Vagina (tissue), 2 donors: Measurements from ENCODE around the gene FXYD1.

Experiments used
- CTCF ChIP-seq, 3 experiments: fragments of 450-650 bp in 2 of 3; fragments of 200-600 bp in 1 of 3; sonication (generic) in 1 of 3; IDR thresholded peaks; one replicate each; pipeline ENCODE4 v1.5.1; 2017 to 2019; ENCODE audit warnings: antibody characterized with exemption in 3 of 3, mild to moderate bottlenecking in 2 of 3, moderate library complexity in 2 of 3
- POLR2A ChIP-seq, 2 donors: fragments of 450-650 bp; IDR thresholded peaks; one replicate each; pipeline ENCODE4 v1.6.1; 2017; ENCODE audit warnings: antibody characterized with exemption in 2 of 2, mild to moderate bottlenecking in 2 of 2, moderate library complexity in 2 of 2
- POLR2AphosphoS5 ChIP-seq, 2 donors: sonication (generic); formaldehyde crosslinking; IDR thresholded peaks; one replicate each; pipeline ENCODE4 v1.9.0; 2017; ENCODE audit warnings: antibody characterized with exemption in 2 of 2, mild to moderate bottlenecking in 2 of 2, low read depth in 1 of 2; ENCODE audit not compliant: insufficient read depth in 1 of 2

GRCh38 chr19:35107545-35107944, 31.1 kb upstream of the FXYD1 start:
- TF ChIP-seq CTCF (IDR thresholded peaks at IDR 0.05) (no peak), POLR2A (IDR thresholded peaks at IDR 0.05) (no peak), POLR2AphosphoS5 (IDR thresholded peaks at IDR 0.05; ENCODE audit: insufficient read depth in 1 of 2, low read depth in 1 of 2) (peak in 1 of 2 donors; percentile 48)
